ENCODE measurements around the gene CEBPE. TPM values are rescaled to one million over a fixed set of nuclear protein-coding genes. Genes with fewer than 3 reads are reported as not detected.

CEBPE gene
- total RNA-seq, 1 experiment from 2014 or later: not detected

DNA sequence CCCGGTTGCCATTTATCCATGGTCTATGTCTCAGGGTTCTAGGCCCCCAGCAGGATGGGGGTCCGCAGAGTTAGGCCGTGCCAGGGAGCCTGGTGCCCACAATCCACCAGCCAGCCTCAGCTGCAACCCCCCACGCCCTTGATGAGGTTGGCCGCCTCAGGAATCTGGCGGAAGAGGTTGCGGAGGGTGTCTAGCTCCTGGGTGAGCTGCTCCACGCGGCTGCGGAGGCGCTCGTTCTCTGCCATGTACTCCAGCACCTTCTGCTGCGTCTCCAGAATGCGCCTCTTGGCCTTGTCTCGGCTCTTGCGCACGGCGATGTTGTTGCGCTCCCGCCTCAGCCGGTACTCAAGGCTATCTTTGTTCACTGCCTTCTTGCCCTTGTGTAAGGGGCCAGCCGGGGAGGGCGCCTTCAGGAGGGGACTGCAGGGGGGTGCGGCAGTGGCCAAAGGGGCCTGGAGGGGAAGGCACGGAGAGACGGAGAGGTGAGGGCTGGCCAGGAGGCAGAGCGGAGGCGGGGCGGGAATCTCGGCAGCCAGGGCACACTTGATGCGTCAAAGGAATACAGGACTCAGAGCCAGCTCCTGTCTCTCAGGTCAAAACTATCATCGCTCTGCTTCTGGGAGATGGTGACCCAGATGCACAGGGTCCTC, 1.6 kb downstream of the CEBPE start:
- Histone ChIP-seq H3K79me2 (ENCODE audit: insufficient read depth, low read length) (no peaks in the 10 kb centered on the region), H4K20me1 (ENCODE audit: insufficient read depth) (no peaks in the 10 kb centered on the region), H3K9ac (ENCODE audit: low read length) (no peak overlapping the region), H3K9me3 (ENCODE audit: control insufficient read depth in 1 of 2, insufficient read depth in 1 of 2, low read depth in 1 of 2, low read length in 2 of 2) (no peaks in the 10 kb centered on the region), H2AFZ (ENCODE audit: low read depth, low read length, poor library complexity, severe bottlenecking) (no peak overlapping the region), H3K27me3 (ENCODE audit: insufficient read depth, low read length) (no peaks in the 10 kb centered on the region), H3K4me3 (replicated peaks in 1 of 2; ENCODE audit: low read depth in 1 of 2, low read length in 2 of 2) (no peak overlapping the region), H3K9me2 (ENCODE audit: insufficient read depth) (no peaks in the 10 kb centered on the region), H3K36me3 (ENCODE audit: control insufficient read depth in 1 of 2, insufficient read depth in 2 of 2, low read length in 2 of 2) (no peaks in the 10 kb centered on the region), H3K4me1 (ENCODE audit: control insufficient read depth in 1 of 2, insufficient read depth in 2 of 2, low read length in 2 of 2) (peaks cover 12 to 23% of the 10 kb centered on the region in 2 experiments), H3K27ac (ENCODE audit: low read depth, low read length) (no peak overlapping the region), H3K4me2 (ENCODE audit: low read length) (no peak overlapping the region)
- intact Hi-C loops (cut with micrococcal nuclease): no loop called here
- TF ChIP-seq, protein P1, sequence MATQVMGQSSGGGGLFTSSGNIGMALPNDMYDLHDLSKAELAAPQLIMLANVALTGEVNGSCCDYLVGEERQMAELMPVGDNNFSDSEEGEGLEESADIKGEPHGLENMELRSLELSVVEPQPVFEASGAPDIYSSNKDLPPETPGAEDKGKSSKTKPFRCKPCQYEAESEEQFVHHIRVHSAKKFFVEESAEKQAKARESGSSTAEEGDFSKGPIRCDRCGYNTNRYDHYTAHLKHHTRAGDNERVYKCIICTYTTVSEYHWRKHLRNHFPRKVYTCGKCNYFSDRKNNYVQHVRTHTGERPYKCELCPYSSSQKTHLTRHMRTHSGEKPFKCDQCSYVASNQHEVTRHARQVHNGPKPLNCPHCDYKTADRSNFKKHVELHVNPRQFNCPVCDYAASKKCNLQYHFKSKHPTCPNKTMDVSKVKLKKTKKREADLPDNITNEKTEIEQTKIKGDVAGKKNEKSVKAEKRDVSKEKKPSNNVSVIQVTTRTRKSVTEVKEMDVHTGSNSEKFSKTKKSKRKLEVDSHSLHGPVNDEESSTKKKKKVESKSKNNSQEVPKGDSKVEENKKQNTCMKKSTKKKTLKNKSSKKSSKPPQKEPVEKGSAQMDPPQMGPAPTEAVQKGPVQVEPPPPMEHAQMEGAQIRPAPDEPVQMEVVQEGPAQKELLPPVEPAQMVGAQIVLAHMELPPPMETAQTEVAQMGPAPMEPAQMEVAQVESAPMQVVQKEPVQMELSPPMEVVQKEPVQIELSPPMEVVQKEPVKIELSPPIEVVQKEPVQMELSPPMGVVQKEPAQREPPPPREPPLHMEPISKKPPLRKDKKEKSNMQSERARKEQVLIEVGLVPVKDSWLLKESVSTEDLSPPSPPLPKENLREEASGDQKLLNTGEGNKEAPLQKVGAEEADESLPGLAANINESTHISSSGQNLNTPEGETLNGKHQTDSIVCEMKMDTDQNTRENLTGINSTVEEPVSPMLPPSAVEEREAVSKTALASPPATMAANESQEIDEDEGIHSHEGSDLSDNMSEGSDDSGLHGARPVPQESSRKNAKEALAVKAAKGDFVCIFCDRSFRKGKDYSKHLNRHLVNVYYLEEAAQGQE (IDR thresholded peaks at IDR 0.05; ENCODE audit: low read depth): no peak
- TF ChIP-seq ZBTB33 (IDR thresholded peaks at IDR 0.05; ENCODE audit: extremely low read depth, insufficient replicate concordance, low read length): no peak
- no peak for TF ChIP-seq ZFX (IDR thresholded peaks at IDR 0.05)
- no peak for TF ChIP-seq JUND (IDR thresholded peaks at IDR 0.05)
- no peak for TF ChIP-seq ELF1 (IDR thresholded peaks at IDR 0.05; ENCODE audit: borderline replicate concordance, low read depth)
- TF ChIP-seq SIN3A (IDR thresholded peaks at IDR 0.05; ENCODE audit: low read depth): no peak
- TF ChIP-seq ATF3 (IDR thresholded peaks at IDR 0.05): no peak
- TF ChIP-seq EZH2 (IDR thresholded peaks at IDR 0.05): no peak
- TF ChIP-seq, protein P2, sequence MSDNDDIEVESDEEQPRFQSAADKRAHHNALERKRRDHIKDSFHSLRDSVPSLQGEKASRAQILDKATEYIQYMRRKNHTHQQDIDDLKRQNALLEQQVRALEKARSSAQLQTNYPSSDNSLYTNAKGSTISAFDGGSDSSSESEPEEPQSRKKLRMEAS (IDR thresholded peaks at IDR 0.05): no peak
- TF ChIP-seq ZNF274 (IDR thresholded peaks at IDR 0.05; ENCODE audit: low read depth, low read length): no peak
- CTCF ChIA-PET: interaction anchor here (0.6 kb wide), 1 partner anchor 226 kb away, joined by 4 read pairs; no protein-coding TSS in a partner anchor
- POLR2A ChIA-PET: no interaction called here
- DNase-seq (ENCODE audit: low read depth, low spot score) (no peak), ATAC-seq (no peak)
- RAD21 ChIA-PET (ENCODE audit: low non-redundant PET in 1 of 2, low total read pairs in 2 of 2, uncharacterized antibody in 2 of 2, unreplicated experiment in 2 of 2): no interaction called here
- BruUV-seq (replicated peaks): no TSS peak
